Right lobe of liver (tissue), 4 donors: ENCODE data around the gene MBTPS2.

ENCODE experiments used
- CTCF ChIP-seq, 4 donors: fragments of 200-600 bp in 3 of 4; fragments of 450-650 bp in 1 of 4; IDR thresholded peaks; one replicate each; pipeline versions ENCODE4 v1.5.1 to v1.8.0; 2016 to 2022; ENCODE audit warnings: antibody characterized with exemption in 4 of 4, mild to moderate bottlenecking in 2 of 4
- POLR2A ChIP-seq: fragments of 450-650 bp; IDR thresholded peaks from one replicate; pipeline ENCODE4 v1.6.1; 2017; ENCODE audit warnings: antibody characterized with exemption, mild to moderate bottlenecking
- donor health status: DM: no; HTN: no; CAD: no.
- donor health status: DM: no; HTN: no; CAD: no.
- donor health status: DM: no; HTN: yes; CAD: no.

GRCh38 chrX:21813612-21814368, 25.6 kb upstream of the MBTPS2 start:
- TF ChIP-seq CTCF (IDR thresholded peaks at IDR 0.05) = no peak
- TF ChIP-seq POLR2A = no peak
